ENCODE data around the gene KCTD11.

Gene KCTD11

DNA sequence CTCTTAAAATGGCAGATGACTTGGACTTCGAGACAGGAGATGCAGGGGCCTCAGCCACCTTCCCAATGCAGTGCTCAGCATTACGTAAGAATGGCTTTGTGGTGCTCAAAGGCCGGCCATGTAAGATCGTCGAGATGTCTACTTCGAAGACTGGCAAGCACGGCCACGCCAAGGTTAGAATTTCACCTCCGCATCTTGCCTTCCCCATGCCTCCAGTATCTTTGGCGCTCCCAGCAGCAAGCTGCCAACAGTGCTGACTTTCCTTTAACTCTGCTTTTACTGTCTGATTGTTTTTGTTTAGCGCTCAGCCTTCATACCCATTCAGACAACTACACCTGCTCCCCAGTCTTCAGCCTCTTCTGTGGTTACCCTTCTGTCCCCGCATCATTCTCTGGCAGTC, 42.3 kb upstream of the KCTD11 start:
- H3K4me3 ChIP-seq (ENCODE audit: low read depth, low read length) = peak overlapping the region; percentile 94
- DNase-seq (ENCODE audit: low read depth) = no peak
- in situ Hi-C loops (cut with HindIII; ENCODE audit: low sequenced_read_pairs) = no loop called here
- TF ChIP-seq, protein P1, sequence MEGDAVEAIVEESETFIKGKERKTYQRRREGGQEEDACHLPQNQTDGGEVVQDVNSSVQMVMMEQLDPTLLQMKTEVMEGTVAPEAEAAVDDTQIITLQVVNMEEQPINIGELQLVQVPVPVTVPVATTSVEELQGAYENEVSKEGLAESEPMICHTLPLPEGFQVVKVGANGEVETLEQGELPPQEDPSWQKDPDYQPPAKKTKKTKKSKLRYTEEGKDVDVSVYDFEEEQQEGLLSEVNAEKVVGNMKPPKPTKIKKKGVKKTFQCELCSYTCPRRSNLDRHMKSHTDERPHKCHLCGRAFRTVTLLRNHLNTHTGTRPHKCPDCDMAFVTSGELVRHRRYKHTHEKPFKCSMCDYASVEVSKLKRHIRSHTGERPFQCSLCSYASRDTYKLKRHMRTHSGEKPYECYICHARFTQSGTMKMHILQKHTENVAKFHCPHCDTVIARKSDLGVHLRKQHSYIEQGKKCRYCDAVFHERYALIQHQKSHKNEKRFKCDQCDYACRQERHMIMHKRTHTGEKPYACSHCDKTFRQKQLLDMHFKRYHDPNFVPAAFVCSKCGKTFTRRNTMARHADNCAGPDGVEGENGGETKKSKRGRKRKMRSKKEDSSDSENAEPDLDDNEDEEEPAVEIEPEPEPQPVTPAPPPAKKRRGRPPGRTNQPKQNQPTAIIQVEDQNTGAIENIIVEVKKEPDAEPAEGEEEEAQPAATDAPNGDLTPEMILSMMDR (IDR thresholded peaks at IDR 0.05; ENCODE audit: low read depth, low read length, missing control alignments) = no peak

DNA sequence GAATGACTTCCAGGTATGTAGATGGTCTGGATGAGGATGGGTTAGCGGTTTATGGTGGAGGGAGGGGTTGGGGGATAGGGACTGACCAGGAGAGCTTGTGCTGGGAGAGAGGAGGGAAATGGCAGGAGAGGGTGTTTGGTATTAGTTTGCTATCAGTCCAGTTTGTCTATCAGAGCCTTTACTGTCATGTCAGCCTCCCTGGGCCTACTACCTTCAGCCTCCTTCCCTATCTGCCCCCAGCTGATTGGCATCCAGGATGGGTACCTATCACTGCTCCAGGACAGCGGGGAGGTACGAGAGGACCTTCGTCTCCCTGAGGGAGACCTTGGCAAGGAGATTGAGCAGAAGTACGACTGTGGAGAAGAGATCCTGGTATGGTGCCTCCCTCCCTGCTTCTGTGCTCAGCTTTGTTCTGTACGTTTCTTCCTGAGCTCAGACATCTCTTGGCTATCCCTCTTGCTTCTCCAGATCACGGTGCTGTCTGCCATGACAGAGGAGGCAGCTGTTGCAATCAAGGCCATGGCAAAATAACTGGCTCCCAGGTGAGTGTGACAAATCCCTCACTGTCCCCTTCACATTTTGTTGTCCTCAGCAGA, 40.8 kb upstream of the KCTD11 start:
- no peak for DNase-seq (ENCODE audit: low read depth)
- in situ Hi-C loops (cut with HindIII; ENCODE audit: low sequenced_read_pairs) = no loop called here
- no peak overlapping the region for H3K4me3 ChIP-seq (ENCODE audit: low read depth, low read length)
- TF ChIP-seq, protein P1 (IDR thresholded peaks at IDR 0.05; ENCODE audit: low read depth, low read length, missing control alignments) = no peak

DNA sequence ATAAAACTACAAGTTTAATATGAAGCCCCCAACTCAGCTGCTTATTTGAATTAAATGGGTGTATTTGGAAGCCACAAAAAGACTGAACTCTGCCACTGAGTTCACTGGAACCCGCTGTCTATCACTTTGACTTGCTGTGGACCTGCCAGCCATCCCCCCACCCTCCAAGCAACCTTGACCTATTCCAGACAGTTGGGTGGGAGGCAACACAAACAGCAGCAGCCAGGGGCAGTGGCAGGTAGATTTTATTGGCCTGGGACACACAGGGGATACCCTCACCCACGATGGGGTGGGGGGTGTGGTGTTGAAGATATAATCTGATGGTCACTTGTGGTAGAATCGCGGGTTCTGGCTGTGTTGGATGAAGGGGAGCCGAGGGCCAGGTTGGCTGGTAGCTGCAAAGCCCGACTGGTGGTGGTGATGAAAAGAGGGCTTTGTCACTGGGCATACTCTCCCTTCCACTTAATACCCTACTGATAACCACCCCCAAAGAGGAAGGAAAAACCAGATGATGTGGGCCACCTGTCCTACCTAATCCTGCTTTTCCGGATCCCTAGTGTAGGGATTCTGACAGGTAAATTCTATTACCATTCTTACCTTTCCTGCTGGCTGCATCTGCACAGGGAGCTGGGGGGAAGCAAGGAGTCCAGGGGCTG, 39.4 kb upstream of the KCTD11 start:
- in situ Hi-C loops (cut with HindIII; ENCODE audit: low sequenced_read_pairs) = no loop called here
- TF ChIP-seq, protein P1 (IDR thresholded peaks at IDR 0.05; ENCODE audit: low read depth, low read length, missing control alignments) = no peak
- H3K4me3 ChIP-seq (ENCODE audit: low read depth, low read length) = no peak overlapping the region
- DNase-seq (ENCODE audit: low read depth) = no peak

DNA sequence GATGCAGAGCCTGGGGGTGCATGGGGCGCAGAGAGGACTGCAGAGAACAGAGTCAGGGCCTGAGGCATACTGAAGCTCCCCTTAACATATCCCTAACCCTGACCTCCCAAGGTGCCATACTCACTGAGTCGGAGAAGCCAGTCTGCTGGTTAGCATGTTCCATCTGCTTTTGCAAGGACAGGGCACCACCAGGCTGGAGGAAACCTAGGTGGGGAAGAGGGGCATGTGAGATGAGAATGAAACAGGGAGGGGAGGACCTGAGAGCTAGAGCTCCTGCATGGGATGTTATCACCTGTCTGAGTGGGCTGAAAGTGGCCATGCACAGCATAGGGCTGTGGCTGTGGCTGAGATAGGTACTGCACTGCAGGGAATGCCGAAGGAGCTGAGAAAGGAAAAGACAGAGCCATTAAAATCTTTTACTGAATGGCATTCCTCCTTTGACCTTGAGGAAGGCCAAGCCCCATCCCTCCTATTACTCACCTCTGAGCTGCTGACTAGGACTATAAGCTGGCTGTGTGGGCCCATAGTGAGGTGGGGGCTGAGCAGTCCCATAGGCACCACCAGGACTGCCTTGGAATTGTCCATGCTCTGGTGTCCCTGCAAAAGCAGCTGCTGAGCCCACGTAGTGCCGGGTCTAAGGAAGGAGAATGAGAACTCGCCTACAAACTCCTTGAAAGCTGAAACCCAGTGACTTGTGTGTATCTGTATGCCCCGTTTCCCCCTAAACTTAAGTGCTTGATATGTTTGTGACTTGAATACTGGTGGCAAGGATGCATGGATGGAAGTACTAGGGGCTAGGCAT, 38.7 kb upstream of the KCTD11 start:
- in situ Hi-C loops (cut with HindIII; ENCODE audit: low sequenced_read_pairs) = no loop called here
- H3K4me3 ChIP-seq (ENCODE audit: low read depth, low read length) = no peak overlapping the region
- DNase-seq (ENCODE audit: low read depth) = no peak
- TF ChIP-seq, protein P1 (IDR thresholded peaks at IDR 0.05; ENCODE audit: low read depth, low read length, missing control alignments) = peak; percentile 9

DNA sequence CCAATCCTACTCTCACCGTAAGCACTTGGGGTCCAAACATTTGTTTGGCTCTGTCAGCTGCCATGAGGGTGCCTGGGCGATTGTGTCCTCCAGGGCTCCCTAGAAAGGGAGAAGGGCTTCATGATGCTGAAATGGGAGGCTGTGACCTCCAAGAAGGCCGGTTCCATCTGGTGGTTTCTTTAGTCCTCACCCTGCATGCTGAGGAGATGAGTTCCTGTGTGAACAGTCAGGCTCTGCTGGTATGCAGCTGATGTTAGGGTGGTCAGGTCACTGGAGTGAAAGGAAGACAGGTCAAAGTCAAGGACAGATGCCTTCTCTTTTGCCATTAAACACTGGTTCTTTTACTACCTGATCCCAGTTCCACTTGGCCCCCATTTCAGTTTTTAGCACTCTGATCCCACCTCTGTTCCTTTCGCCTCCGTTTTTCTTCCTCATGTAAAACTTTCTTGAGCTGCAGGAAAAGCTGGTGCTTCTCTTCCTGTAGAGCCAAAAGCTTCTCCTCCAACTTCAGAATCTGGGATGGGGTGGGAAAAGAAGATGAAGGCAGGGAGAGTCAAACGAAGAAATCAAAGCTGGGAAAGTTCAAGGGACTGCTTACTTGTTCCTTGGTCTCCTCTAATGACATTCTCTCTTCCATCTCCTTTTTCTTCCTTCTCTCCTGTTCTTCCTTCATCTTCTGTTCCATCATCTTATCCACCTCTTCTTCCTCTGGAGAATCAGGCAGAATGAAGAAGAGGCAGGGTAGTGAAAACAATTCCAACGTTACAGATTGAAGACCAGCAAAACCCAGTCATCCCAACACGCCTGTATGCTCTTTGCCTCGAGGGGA, 37.9 kb upstream of the KCTD11 start:
- peak overlapping the region; percentile 87 for H3K4me3 ChIP-seq (ENCODE audit: low read depth, low read length)
- no peak for DNase-seq (ENCODE audit: low read depth)
- in situ Hi-C loops (cut with HindIII; ENCODE audit: low sequenced_read_pairs) = no loop called here
- TF ChIP-seq, protein P1 (IDR thresholded peaks at IDR 0.05; ENCODE audit: low read depth, low read length, missing control alignments) = no peak

Data from astrocyte of the cerebellum (primary cell).